Cardiac muscle cell (in vitro differentiated cells and primary cell): Measurements from ENCODE around the gene NFATC2. TPM values are rescaled to one million over a fixed set of nuclear protein-coding genes. Genes with fewer than 3 reads are reported as not detected.

Experiments
- DNase-seq, 2 donors: peaks; one replicate each; pipeline versions ENCODE4 v3.0.0 to v3.0.0-alpha.2; 2010 to 2017; ENCODE audit warnings: low read depth in 1 of 2, low spot score in 1 of 2
- H3K27ac ChIP-seq: fragments of 200-600 bp; sonication (generic); 2 replicates; pipeline ENCODE4 v1.5.1; 2016
- H3K27me3 ChIP-seq: fragments of 200-600 bp; sonication (generic); 2 replicates; pipeline ENCODE4 v1.6.0; 2016; ENCODE audit warnings: control low read depth
- H3K36me3 ChIP-seq: fragments of 200-600 bp; sonication (generic); 2 replicates; pipeline ENCODE4 v1.5.1; 2016; ENCODE audit warnings: control low read depth
- H3K4me1 ChIP-seq: fragments of 200-600 bp; sonication (generic); 2 replicates; pipeline ENCODE4 v1.8.1; 2017; ENCODE audit warnings: low read depth, mild to moderate bottlenecking, mixed run types
- H3K4me3 ChIP-seq: fragments of 200-600 bp; sonication (generic); 2 replicates; pipeline ENCODE4 v1.5.1; 2016; ENCODE audit warnings: mild to moderate bottlenecking
- H3K9me3 ChIP-seq: fragments of 200-600 bp; sonication (generic); 2 replicates; pipeline ENCODE4 v1.5.1; 2017; ENCODE audit warnings: low read depth, mild to moderate bottlenecking, control low read depth
- polyA plus RNA-seq: library from polyadenylated mRNA; unstranded; fragments of >200 nt; fragmentation: Nextera tagmentation; extraction: Ambion mirVana; gene quantifications from 2 replicates; pipeline ENCODE4 v1.2.1, GENCODE V29; 2016
- total RNA-seq: library from RNA; depleted of rRNA; stranded (reverse); fragments of >200 nt; gene quantifications from 2 replicates; pipeline ENCODE4 v1.2.3, GENCODE V29; 2016
- TF ChIP-seq, protein P1 (sequence below): IDR thresholded peaks from 2 replicates; pipeline ENCODE4 v1.5.1; 2012; ENCODE audit warnings: low read depth, mild to moderate bottlenecking, low read length

The NFATC2 gene
- total and polyA plus RNA-seq, 2 experiments from 2014 or later = 5.8 to 17.0 TPM

DNA sequence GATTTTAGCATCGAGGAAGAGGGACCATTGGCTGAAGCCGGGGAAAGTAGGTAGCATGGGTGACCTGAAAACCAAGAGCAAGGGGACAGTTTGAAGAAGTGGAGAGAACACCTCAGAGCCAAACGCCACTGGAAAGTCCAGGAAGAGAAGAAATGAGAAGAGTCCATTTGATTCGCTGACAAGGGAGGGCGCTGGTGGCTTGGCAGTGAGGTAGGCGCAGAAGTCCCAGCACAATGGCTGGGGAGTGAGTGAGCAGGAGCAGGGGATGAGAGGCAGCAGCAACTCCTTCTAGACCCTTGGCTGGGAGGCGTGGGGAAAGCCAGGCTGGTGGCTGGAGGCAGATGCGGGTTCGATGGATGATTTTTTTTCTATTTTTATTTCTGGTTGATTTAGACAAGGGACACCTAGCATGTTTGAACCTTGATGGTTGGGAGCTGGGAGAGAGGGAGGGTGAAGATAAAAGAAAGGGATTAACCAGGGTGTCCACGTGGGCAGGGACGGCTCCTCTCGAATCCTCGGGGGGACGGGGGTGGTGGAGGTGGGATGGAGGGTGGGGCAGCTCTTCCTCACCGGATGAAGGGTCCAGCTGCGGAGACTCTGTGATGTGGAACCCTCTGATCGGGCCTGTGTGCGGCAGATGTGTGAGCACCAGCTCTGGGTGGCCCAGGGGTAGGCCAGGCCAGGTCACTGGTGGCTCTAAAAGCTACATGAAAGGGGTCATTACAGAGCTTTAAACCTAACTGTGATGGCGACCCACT lies 164.2 kb downstream of the NFATC2 start:
- Histone ChIP-seq H3K9me3 (no peaks in the 10 kb centered on the region), H3K36me3 (no peaks in the 10 kb centered on the region), H3K27ac (no peak overlapping the region), H3K27me3 (no peaks in the 10 kb centered on the region), H3K4me1 (peaks cover 20% of the 10 kb centered on the region), H3K4me3 (no peak overlapping the region)
- TF ChIP-seq, protein P1, sequence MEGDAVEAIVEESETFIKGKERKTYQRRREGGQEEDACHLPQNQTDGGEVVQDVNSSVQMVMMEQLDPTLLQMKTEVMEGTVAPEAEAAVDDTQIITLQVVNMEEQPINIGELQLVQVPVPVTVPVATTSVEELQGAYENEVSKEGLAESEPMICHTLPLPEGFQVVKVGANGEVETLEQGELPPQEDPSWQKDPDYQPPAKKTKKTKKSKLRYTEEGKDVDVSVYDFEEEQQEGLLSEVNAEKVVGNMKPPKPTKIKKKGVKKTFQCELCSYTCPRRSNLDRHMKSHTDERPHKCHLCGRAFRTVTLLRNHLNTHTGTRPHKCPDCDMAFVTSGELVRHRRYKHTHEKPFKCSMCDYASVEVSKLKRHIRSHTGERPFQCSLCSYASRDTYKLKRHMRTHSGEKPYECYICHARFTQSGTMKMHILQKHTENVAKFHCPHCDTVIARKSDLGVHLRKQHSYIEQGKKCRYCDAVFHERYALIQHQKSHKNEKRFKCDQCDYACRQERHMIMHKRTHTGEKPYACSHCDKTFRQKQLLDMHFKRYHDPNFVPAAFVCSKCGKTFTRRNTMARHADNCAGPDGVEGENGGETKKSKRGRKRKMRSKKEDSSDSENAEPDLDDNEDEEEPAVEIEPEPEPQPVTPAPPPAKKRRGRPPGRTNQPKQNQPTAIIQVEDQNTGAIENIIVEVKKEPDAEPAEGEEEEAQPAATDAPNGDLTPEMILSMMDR = no peak
- DNase-seq = peak in 1 of 2 donors; percentile 38

DNA sequence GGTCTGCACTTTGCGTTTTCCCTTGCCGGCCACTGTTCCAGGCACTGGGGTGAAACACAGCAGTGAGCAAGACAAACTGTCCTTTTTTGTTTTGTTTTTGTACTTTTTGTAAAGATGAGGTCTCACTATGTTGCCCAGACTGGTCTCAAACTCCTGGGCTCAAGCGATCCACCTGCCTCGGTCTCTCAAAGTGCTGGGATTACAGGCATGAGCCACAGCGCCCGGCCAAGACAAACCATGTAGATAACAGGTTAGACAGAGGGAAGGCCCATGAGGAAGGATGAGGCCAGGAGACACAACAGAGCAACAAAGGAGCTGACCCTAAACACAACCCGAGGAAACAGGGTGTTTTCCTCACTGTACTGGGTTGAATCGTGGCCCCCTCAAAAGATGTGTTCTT lies 165.4 kb downstream of the NFATC2 start:
- no peak for DNase-seq
- Histone ChIP-seq H3K9me3 (no peaks in the 10 kb centered on the region), H3K36me3 (no peaks in the 10 kb centered on the region), H3K4me1 (peaks cover 20% of the 10 kb centered on the region), H3K27me3 (no peaks in the 10 kb centered on the region), H3K4me3 (no peak overlapping the region), H3K27ac (no peak overlapping the region)
- TF ChIP-seq, protein P1 = no peak

DNA sequence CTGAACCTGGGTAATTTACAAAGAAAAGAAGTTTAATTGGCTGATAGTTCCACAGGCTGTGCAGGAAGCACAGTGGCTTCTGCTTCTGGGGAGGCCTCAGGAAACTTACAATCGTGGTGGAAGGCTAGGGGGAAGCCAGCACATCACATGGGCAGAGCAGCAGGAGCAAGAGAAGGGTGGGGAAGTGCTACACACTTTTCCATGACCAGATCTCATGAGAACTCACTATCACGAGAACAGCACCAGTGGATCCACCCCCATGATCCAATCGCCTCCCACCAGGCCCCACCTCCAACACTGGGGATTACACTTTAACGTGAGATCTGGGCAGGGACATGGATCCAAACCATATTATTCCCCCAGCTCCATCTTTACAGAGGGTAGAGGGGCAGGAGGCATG lies 166.4 kb downstream of the NFATC2 start:
- Histone ChIP-seq H3K9me3 (no peaks in the 10 kb centered on the region), H3K4me3 (no peak overlapping the region), H3K27me3 (no peaks in the 10 kb centered on the region), H3K27ac (no peak overlapping the region), H3K36me3 (no peaks in the 10 kb centered on the region), H3K4me1 (peaks cover 18% of the 10 kb centered on the region)
- TF ChIP-seq, protein P1 = no peak
- DNase-seq = no peak

DNA sequence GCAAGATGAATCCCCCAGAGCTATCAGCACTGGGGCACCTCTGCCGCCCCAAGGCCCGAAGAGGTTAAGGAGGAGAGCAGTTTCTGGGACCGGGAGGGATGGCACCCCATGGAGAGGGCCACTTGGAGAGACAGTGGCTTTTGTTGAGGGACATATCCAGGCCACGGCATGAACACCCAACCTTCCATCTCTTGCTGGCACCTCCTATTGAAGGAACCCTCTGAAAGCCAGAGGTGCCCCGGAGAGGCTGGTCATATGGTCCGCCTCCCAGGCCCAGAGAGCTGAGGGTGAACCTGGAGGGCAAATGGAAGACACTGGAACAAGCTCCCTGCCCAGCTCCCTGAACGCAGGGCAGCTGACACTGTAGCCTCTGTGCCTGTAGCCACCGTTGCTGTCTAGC lies 167.0 kb downstream of the NFATC2 start:
- Histone ChIP-seq H3K36me3 (no peaks in the 10 kb centered on the region), H3K9me3 (no peaks in the 10 kb centered on the region), H3K4me1 (peaks cover 13% of the 10 kb centered on the region), H3K4me3 (no peak overlapping the region), H3K27ac (no peak overlapping the region), H3K27me3 (no peaks in the 10 kb centered on the region)
- no peak for DNase-seq
- TF ChIP-seq, protein P1 = no peak

DNA sequence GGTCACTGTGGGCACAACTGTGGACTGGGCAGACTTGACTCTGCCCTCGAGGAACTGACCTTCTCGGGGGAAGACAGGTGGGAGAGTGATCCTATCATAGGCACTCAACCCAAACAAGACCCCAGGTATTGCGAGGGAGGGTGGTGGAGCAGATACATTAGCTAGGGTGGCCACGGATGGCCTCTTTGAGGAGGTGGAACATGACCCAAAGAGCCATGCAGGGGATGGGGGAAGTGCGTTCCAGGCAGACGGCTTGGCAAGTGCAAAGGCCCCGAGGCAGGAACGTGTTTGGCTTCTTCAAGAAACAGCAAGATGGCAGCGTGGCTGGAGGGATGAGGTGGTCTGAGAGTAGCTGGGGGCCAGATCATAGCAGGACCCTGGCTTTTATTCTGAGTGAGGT lies 167.6 kb downstream of the NFATC2 start:
- Histone ChIP-seq H3K27ac (no peak overlapping the region), H3K4me3 (no peak overlapping the region), H3K36me3 (no peaks in the 10 kb centered on the region), H3K9me3 (no peaks in the 10 kb centered on the region), H3K4me1 (peaks cover 10% of the 10 kb centered on the region), H3K27me3 (no peaks in the 10 kb centered on the region)
- TF ChIP-seq, protein P1 = no peak
- DNase-seq = no peak

DNA sequence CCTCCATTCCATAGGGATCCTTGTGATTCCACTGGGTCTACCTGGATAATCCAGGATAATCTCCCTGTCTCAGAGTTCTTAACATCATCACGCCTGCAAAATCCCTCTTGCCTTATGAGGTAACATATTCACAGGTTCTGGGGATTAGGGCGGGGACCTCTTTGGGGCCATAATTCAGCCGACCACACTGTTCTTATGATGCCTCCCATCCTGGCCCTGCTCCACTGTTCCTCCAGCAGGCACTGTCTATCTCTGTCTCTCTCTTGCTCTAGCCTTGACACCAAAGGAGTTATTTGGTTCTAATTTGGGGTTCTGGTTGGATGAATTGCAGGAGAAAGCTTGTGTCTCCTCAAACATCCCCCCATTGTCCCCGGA lies 168.1 kb downstream of the NFATC2 start:
- no peaks in the 10 kb centered on the region for H3K36me3 ChIP-seq
- H3K27me3 ChIP-seq = no peaks in the 10 kb centered on the region
- DNase-seq = no peak
- no peaks in the 10 kb centered on the region for H3K9me3 ChIP-seq
- H3K4me1 ChIP-seq = peaks cover 10% of the 10 kb centered on the region
- peak overlapping the region; percentile 70 for H3K27ac ChIP-seq
- no peak overlapping the region for H3K4me3 ChIP-seq
- TF ChIP-seq, protein P1 = no peak
